ENCODE data around the gene SFMBT1.

GRCh38 chr3:53069422-53070068 is 23.7 kb upstream of the SFMBT1 start:
- TF ChIP-seq GATA2 (IDR thresholded peaks at IDR 0.05; ENCODE audit: low read depth, low read length) (no peak), GATA3 (IDR thresholded peaks at IDR 0.05; ENCODE audit: low read depth, low read length) (no peak)
